Gastroesophageal sphincter (tissue), 3 donors: ENCODE results near the gene HS6ST3.

Experiments used
- CTCF ChIP-seq, 4 experiments: fragments of 200-600 bp in 2 of 4; fragments of 450-650 bp in 2 of 4; sonication (generic) in 1 of 4; IDR thresholded peaks; one replicate each; pipeline ENCODE4 v1.5.1; 2017 to 2019; ENCODE audit warnings: antibody characterized with exemption in 4 of 4, mild to moderate bottlenecking in 2 of 4, moderate library complexity in 2 of 4
- POLR2A ChIP-seq, 2 donors: fragments of 450-650 bp; IDR thresholded peaks; one replicate each; pipeline ENCODE4 v1.6.1; 2017; ENCODE audit warnings: antibody characterized with exemption in 2 of 2, mild to moderate bottlenecking in 2 of 2, moderate library complexity in 1 of 2

- TF ChIP-seq CTCF (IDR thresholded peaks at IDR 0.05), result no peak
- TF ChIP-seq POLR2A (IDR thresholded peaks at IDR 0.05), result no peak
Measured at GRCh38 chr13:96677029-96677428, 587.1 kb downstream of the HS6ST3 start.
